Measurements from ENCODE around the gene FBH1. TPM values are rescaled to one million over a fixed set of nuclear protein-coding genes. Genes with fewer than 3 reads are reported as not detected.

FBH1 gene
- total RNA-seq, 1 donor = 80.0 TPM

GRCh38 chr10:5973069-5973468 is 83.0 kb downstream of the FBH1 start:
- DNase-seq (ENCODE audit: low read depth in 2 of 3, low spot score in 2 of 3) = no peak

GRCh38 chr10:5975641-5976473 is 85.8 kb downstream of the FBH1 start:
- peak; percentile 22 to 92 (median 83) for DNase-seq (ENCODE audit: low read depth in 2 of 3, low spot score in 2 of 3)

GRCh38 chr10:5976512-5977470 is 86.7 kb downstream of the FBH1 start:
- DNase-seq (ENCODE audit: low read depth in 2 of 3, low spot score in 2 of 3) = peak in 2 of 3 donors; percentile 21 to 29

GRCh38 chr10:5977471-5978229 is 87.6 kb downstream of the FBH1 start, which contains the start of gene IL15RA:
IL15RA (minus strand) TSS chr10:5977543; CDS start chr10:5977492, 51 bp downstream.
- peak; percentile 54 to 91 (median 88) for DNase-seq (ENCODE audit: low read depth in 2 of 3, low spot score in 2 of 3)

GRCh38 chr10:5978230-5978489 is 88.1 kb downstream of the FBH1 start:
- no peak for DNase-seq (ENCODE audit: low read depth in 2 of 3, low spot score in 2 of 3)

- DNase-seq (ENCODE audit: low read depth in 2 of 3, low spot score in 2 of 3) = no peak
Observed at GRCh38 chr10:5981529-5981928, 91.5 kb downstream of the FBH1 start.

- no peak for DNase-seq (ENCODE audit: low read depth in 2 of 3, low spot score in 2 of 3)
Observed at GRCh38 chr10:5983774-5984173, 93.7 kb downstream of the FBH1 start.

GRCh38 chr10:5985029-5985428 is 95.0 kb downstream of the FBH1 start:
- no peak for DNase-seq (ENCODE audit: low read depth in 2 of 3, low spot score in 2 of 3)

Other genes starting within 250 kb of the FBH1 start
- 38.5 TPM for gene ASB13, start 223.6 kb upstream of the FBH1 start, total RNA-seq
- gene TASOR2, start 205.4 kb upstream of the FBH1 start, total RNA-seq = 24.2 TPM
- gene GDI2, start 76.8 kb upstream of the FBH1 start, total RNA-seq = 271 TPM
- 12.4 TPM for gene ANKRD16, start 350 bp upstream of the FBH1 start, total RNA-seq
- 12.4 TPM for gene IL15RA, start 87.3 kb downstream of the FBH1 start, total RNA-seq
- 4.0 TPM for gene IL2RA, start 172.1 kb downstream of the FBH1 start, total RNA-seq
- 21.0 TPM for gene RBM17, start 198.8 kb downstream of the FBH1 start, total RNA-seq